H9 (cell line): ENCODE results near the gene TOR3A. TPM values are rescaled to one million over a fixed set of nuclear protein-coding genes. Genes with fewer than 3 reads are reported as not detected.

Experiments
- DNase-seq: peaks from one replicate; pipeline ENCODE4 v3.0.0-alpha.2; 2017
- H2AFZ ChIP-seq: one replicate; pipeline ENCODE4 v1.6.1; 2013; ENCODE audit warnings: mild to moderate bottlenecking, low read length, control low read depth, moderate library complexity
- H2AK5ac ChIP-seq: 2 replicates; pipeline ENCODE4 v1.6.1; 2013; ENCODE audit warnings: low read length, control low read depth, mixed read lengths; ENCODE audit not compliant: insufficient read length
- H2BK120ac ChIP-seq: one replicate; pipeline ENCODE4 v1.6.1; 2013; ENCODE audit warnings: low read depth, mild to moderate bottlenecking, low read length, control low read depth, inconsistent platforms; ENCODE audit not compliant: poor library complexity, severe bottlenecking
- H2BK12ac ChIP-seq: 2 replicates; pipeline ENCODE4 v1.6.1; 2013; ENCODE audit warnings: low read length, control low read depth, mixed read lengths, low read depth; ENCODE audit not compliant: insufficient read length
- H2BK15ac ChIP-seq: 2 replicates; pipeline ENCODE4 v1.6.1; 2013; ENCODE audit warnings: low read depth, low read length, control low read depth
- H2BK20ac ChIP-seq: one replicate; pipeline ENCODE4 v1.6.1; 2013; ENCODE audit warnings: low read depth, mild to moderate bottlenecking, low read length, control low read depth, inconsistent platforms; ENCODE audit not compliant: poor library complexity, severe bottlenecking
- H2BK5ac ChIP-seq: 2 replicates; pipeline ENCODE4 v1.6.1; 2013; ENCODE audit warnings: low read length, control low read depth, mixed read lengths; ENCODE audit not compliant: insufficient read length
- H3K14ac ChIP-seq: 2 replicates; pipeline ENCODE4 v1.6.1; 2013; ENCODE audit warnings: low read length, control low read depth; ENCODE audit not compliant: insufficient read depth
- H3K18ac ChIP-seq: 2 replicates; pipeline ENCODE4 v1.6.1; 2013; ENCODE audit warnings: low read depth, mild to moderate bottlenecking, mixed read lengths, low read length, control low read depth; ENCODE audit not compliant: insufficient read length
- H3K23ac ChIP-seq: 2 replicates; pipeline ENCODE4 v1.6.1; 2013; ENCODE audit warnings: low read length, control low read depth, mixed read lengths, low read depth; ENCODE audit not compliant: insufficient read length
- H3K23me2 ChIP-seq: 2 replicates; pipeline ENCODE4 v1.6.1; 2013; ENCODE audit warnings: low read depth, mild to moderate bottlenecking, mixed read lengths, low read length, control low read depth; ENCODE audit not compliant: insufficient read length, poor library complexity, severe bottlenecking
- H3K27ac ChIP-seq: 2 replicates; pipeline ENCODE4 v1.5.1; 2013; ENCODE audit warnings: low read length, control low read depth, mixed read lengths, low read depth; ENCODE audit not compliant: insufficient read length
- H3K27me3 ChIP-seq: 2 replicates; pipeline ENCODE4 v1.6.1; 2013; ENCODE audit warnings: low read length, control low read depth, inconsistent platforms; ENCODE audit not compliant: insufficient read depth
- H3K4ac ChIP-seq: 2 replicates; pipeline ENCODE4 v1.6.1; 2013; ENCODE audit warnings: low read depth, mild to moderate bottlenecking, control low read depth, inconsistent platforms, low read length, moderate library complexity
- H3K4me1 ChIP-seq: 2 replicates; pipeline ENCODE4 v1.6.1; 2013; ENCODE audit warnings: low read length, control low read depth, inconsistent platforms; ENCODE audit not compliant: insufficient read depth
- H3K4me2 ChIP-seq: 2 replicates; pipeline ENCODE4 v1.6.1; 2013; ENCODE audit warnings: low read length, control low read depth, mixed read lengths; ENCODE audit not compliant: insufficient read length, insufficient read depth
- H3K56ac ChIP-seq: 2 replicates; pipeline ENCODE4 v1.6.1; 2013; ENCODE audit warnings: low read depth, mild to moderate bottlenecking, mixed read lengths, low read length, control low read depth; ENCODE audit not compliant: insufficient read length
- H3K79me1 ChIP-seq: 2 replicates; pipeline ENCODE4 v1.6.1; 2013; ENCODE audit warnings: low read depth, mild to moderate bottlenecking, moderate library complexity, low read length, control low read depth, inconsistent platforms; ENCODE audit not compliant: insufficient read depth, poor library complexity, severe bottlenecking
- H3K79me2 ChIP-seq: 2 replicates; pipeline ENCODE4 v1.6.1; 2013; ENCODE audit warnings: low read length, control low read depth, inconsistent platforms; ENCODE audit not compliant: insufficient read depth
- H3K9ac ChIP-seq: 2 replicates; pipeline ENCODE4 v1.6.1; 2013; ENCODE audit warnings: low read length, control low read depth, mixed read lengths; ENCODE audit not compliant: insufficient read length; ENCODE audit errors: extremely low read depth
- H3K9me3 ChIP-seq: one replicate; pipeline ENCODE4 v1.6.1; 2013; ENCODE audit warnings: low read depth, low read length, inconsistent platforms; ENCODE audit not compliant: control insufficient read depth
- H3T11ph ChIP-seq: one replicate; pipeline ENCODE4 v1.6.1; 2013; ENCODE audit warnings: mild to moderate bottlenecking, low read length, control low read depth, inconsistent platforms
- H4K20me1 ChIP-seq: one replicate; pipeline ENCODE4 v1.6.1; 2013; ENCODE audit not compliant: control insufficient read depth, insufficient read length, insufficient read depth
- H4K5ac ChIP-seq: 2 replicates; pipeline ENCODE4 v1.6.1; 2013; ENCODE audit warnings: low read depth, mild to moderate bottlenecking, mixed read lengths, low read length, control low read depth; ENCODE audit not compliant: insufficient read length
- H4K8ac ChIP-seq: replicated peaks from 2 replicates; pipeline ENCODE4 v1.6.1; 2013; ENCODE audit warnings: low read length, control low read depth, mixed read lengths, low read depth; ENCODE audit not compliant: insufficient read length
- H4K91ac ChIP-seq: 2 replicates; pipeline ENCODE4 v1.6.1; 2013; ENCODE audit warnings: low read depth, mild to moderate bottlenecking, moderate library complexity, mixed read lengths, low read length, control low read depth; ENCODE audit not compliant: insufficient read length
- H3K27ac Mint-ChIP-seq, 3 experiments: 2 replicates in 2 of 3; 3 replicates in 1 of 3; pipeline ENCODE4 v1.8.0; 2020 to 2021; ENCODE audit warnings: mixed read lengths in 3 of 3, mild to moderate bottlenecking in 1 of 3, moderate library complexity in 1 of 3
- H3K27me3 Mint-ChIP-seq: 2 replicates; pipeline ENCODE4 v1.8.0; 2021; ENCODE audit warnings: low read depth, mild to moderate bottlenecking, moderate library complexity, mixed read lengths
- H3K36me3 Mint-ChIP-seq, 3 experiments: 2 replicates in 2 of 3; 3 replicates in 1 of 3; pipeline ENCODE4 v1.8.0; 2020 to 2021; ENCODE audit warnings: low read depth in 3 of 3, mixed read lengths in 3 of 3; ENCODE audit not compliant: insufficient read depth in 1 of 3
- H3K4me1 Mint-ChIP-seq, 2 experiments: 2 replicates each; pipeline ENCODE4 v1.8.0; 2020; ENCODE audit warnings: mixed read lengths in 2 of 2
- H3K4me3 Mint-ChIP-seq, 2 experiments: 2 replicates in 1 of 2; 3 replicates in 1 of 2; pipeline ENCODE4 v1.8.0; 2020 to 2021; ENCODE audit warnings: mild to moderate bottlenecking in 2 of 2, mixed read lengths in 2 of 2, moderate library complexity in 1 of 2
- H3K9me3 Mint-ChIP-seq, 2 experiments: 2 replicates in 1 of 2; 3 replicates in 1 of 2; pipeline ENCODE4 v1.8.0; 2020; ENCODE audit warnings: mild to moderate bottlenecking in 2 of 2, mixed read lengths in 2 of 2, moderate library complexity in 1 of 2
- CTCF ChIP-seq: fragments of 200-600 bp; sonication (generic); conservative IDR thresholded peaks from 3 replicates; pipeline ENCODE4 v1.8.0; 2021; ENCODE audit warnings: antibody characterized with exemption, mild to moderate bottlenecking
- WGBS: extraction: QIAGEN DNeasy Blood & Tissue Kit; methylation state at CpG from one replicate; pipeline ENCODE4 v1.1.7; 2013; ENCODE audit warnings: missing lambda C conversion rate, low lambda C conversion rate, mixed read lengths; ENCODE audit not compliant: insufficient read length; ENCODE audit errors: extremely low coverage; 5-methylcytosine and 5-hydroxymethylcytosine counted together
- total RNA-seq: library from RNA; stranded (reverse); gene quantifications from 2 replicates; pipeline ENCODE4 v1.2.1, GENCODE V29; 2021

TOR3A gene
- total RNA-seq, 1 experiment from 2014 or later = 27.3 TPM

- H3K56ac ChIP-seq = no peak overlapping the region
- no peak overlapping the region for H2BK120ac ChIP-seq
- Mint-ChIP-seq H3K4me3 (no peak overlapping the region), H3K27ac (peak overlapping the region in 1 of 3 experiments; percentile 70; a peak in 1 of 7 replicates), H3K4me1 (peaks cover 12 to 16% of the 10 kb centered on the region in 2 experiments), H3K27me3 (no peaks in the 10 kb centered on the region; the same call in 1 of the 2 replicates), H3K9me3 (no peaks in the 10 kb centered on the region), H3K36me3 (peaks cover 19 to 49% (median 44%) of the 10 kb centered on the region in 3 experiments; a peak in 6 of 7 replicates)
- no peak overlapping the region for H3K4ac ChIP-seq
- no peak for DNase-seq
- no peak for TF ChIP-seq CTCF
- H3K4me1 ChIP-seq = no peaks in the 10 kb centered on the region
- H2BK15ac ChIP-seq = no peak overlapping the region
- H2AK5ac ChIP-seq = no peak overlapping the region
- no CpG with 5 or more reads among the region's 2 CpGs for WGBS
- no peak overlapping the region for H2AFZ ChIP-seq
- H3K23ac ChIP-seq = no peak overlapping the region
- H4K91ac ChIP-seq = no peak overlapping the region
- H3K4me2 ChIP-seq = no peak overlapping the region
- H3K27me3 ChIP-seq = no peaks in the 10 kb centered on the region
- H3K9me3 ChIP-seq = no peaks in the 10 kb centered on the region
- no peak overlapping the region for H3K18ac ChIP-seq
- H3T11ph ChIP-seq = no peak overlapping the region
- no peak overlapping the region for H2BK20ac ChIP-seq
- no peaks in the 10 kb centered on the region for H3K79me2 ChIP-seq
- H3K27ac ChIP-seq = no peak overlapping the region
- no peak overlapping the region for H3K14ac ChIP-seq
- no peak overlapping the region for H2BK5ac ChIP-seq
- H3K79me1 ChIP-seq = no peaks in the 10 kb centered on the region
- H2BK12ac ChIP-seq = no peak overlapping the region
- no peak overlapping the region for H3K9ac ChIP-seq
- H3K23me2 ChIP-seq = no peaks in the 10 kb centered on the region
- no peak overlapping the region for H4K8ac ChIP-seq
- H4K5ac ChIP-seq = no peak overlapping the region
- H4K20me1 ChIP-seq = no peaks in the 10 kb centered on the region
Measured at GRCh38 chr1:179108644-179109043, 26.8 kb downstream of the TOR3A start.
